CMK (cell line): ENCODE data around the gene ADGRG3.
"Not testable (repeated sequence)": the region's sequence is repeated elsewhere in the genome, so short reads cannot be mapped to it uniquely, and the experiment has no call there.

ENCODE experiments used
- DNase-seq: peaks from one replicate; pipeline ENCODE4 v3.0.0-alpha.2; 2010; ENCODE audit warnings: low read depth

The ADGRG3 gene

DNA sequence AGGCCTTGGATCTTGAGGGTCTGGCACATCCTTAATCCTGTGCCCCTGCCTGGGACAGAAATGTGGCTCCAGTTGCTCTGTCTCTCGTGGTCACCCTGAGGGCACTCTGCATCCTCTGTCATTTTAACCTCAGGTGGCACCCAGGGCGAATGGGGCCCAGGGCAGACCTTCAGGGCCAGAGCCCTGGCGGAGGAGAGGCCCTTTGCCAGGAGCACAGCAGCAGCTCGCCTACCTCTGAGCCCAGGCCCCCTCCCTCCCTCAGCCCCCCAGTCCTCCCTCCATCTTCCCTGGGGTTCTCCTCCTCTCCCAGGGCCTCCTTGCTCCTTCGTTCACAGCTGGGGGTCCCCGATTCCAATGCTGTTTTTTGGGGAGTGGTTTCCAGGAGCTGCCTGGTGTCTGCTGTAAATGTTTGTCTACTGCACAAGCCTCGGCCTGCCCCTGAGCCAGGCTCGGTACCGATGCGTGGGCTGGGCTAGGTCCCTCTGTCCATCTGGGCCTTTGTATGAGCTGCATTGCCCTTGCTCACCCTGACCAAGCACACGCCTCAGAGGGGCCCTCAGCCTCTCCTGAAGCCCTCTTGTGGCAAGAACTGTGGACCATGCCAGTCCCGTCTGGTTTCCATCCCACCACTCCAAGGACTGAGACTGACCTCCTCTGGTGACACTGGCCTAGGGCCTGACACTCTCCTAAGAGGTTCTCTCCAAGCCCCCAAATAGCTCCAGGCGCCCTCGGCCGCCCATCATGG is 4.0 kb upstream of the ADGRG3 start:
- no peak for DNase-seq

DNA sequence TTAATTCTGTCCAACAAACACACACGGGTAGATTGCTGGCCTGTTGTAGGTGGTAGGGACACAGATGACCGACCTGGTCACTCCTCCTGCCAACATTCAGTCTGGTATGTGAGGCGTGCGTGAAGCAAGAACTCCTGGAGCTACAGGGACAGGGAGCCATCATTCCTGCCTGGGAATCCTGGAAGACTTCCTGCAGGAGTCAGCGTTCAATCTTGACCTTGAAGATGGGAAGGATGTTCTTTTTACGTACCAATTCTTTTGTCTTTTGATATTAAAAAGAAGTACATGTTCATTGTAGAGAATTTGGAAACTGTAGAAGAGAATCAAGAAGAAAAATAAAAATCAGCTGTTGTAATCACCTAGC is 3.5 kb upstream of the ADGRG3 start:
- DNase-seq = no peak

DNA sequence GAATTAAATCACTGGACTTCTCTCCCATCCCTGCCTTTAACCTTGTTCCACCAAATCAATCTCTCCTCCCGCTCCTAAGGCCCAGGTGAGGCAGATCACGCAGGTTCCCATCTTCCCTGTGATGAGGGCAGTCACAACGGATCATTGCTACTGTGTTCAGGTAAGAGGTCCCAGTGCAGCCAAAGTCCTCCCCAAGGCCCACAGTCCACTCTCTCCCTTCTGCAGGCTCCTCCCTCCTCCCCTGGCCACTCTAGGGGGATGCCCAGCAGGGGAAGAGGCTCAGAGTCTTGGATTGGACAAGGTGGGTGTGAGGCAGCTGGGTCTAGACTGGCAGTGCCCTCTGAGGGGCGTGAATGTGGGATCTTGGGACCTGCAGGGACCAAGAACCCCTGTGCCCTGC is 2.6 kb upstream of the ADGRG3 start:
- no peak for DNase-seq

DNA sequence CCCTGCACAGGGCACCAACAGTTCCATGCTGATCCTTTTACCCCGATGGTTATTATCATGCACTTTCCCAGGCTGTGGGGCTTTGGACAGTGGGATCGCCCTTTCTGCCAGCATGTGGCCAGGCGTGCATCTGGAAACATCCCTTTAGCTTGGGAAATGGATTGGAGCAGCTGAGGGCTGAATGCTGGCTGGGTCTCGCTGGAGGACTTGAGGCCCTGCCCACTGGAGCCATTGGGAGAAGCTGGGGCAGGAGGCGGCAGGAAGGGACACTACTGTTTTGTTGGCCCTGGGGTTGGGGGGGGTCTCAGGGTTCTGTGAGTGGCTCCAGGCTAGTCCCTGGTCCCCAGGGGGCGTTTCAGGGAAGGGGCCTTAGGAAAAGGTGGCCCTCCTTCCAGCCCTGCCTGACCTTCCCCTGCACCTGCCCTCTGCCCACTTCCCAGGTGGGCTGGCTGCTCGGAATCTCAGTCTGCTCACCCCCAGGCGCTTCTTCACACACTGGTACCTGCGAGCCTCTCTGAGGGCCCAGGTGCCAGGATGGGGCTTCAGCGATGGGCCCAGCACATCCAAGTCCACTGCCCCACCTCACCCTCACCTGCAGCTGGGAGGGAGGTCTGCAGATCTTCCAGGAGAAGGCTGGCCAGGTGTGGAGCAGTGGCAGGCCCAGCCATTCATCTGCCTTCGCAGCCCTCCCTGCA is 1.6 kb upstream of the ADGRG3 start:
- DNase-seq = no peak

DNA sequence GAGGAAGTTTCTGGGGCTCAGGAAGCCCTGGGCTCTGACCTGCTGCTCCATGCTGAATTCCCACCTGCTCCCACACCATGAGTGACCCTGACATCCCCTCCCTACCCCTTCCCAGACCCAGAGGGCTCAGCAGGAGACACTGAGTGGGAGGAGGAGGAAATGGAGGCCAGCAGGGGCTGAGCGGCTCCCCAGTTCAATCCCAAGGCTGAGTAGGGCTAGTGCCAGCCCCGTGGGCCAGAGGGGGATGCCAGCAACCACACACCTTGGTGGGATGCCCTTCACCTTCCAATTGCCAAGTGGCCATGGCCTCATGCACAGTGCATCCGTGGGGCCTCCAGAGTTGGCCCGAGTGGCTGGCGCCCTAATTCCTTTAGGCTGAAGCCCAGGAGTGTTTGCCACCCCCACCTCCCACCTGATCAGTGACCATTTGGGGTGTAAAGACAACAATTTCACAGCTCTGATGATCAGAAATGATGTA is 1.0 kb upstream of the ADGRG3 start:
- DNase-seq = no peak

DNA sequence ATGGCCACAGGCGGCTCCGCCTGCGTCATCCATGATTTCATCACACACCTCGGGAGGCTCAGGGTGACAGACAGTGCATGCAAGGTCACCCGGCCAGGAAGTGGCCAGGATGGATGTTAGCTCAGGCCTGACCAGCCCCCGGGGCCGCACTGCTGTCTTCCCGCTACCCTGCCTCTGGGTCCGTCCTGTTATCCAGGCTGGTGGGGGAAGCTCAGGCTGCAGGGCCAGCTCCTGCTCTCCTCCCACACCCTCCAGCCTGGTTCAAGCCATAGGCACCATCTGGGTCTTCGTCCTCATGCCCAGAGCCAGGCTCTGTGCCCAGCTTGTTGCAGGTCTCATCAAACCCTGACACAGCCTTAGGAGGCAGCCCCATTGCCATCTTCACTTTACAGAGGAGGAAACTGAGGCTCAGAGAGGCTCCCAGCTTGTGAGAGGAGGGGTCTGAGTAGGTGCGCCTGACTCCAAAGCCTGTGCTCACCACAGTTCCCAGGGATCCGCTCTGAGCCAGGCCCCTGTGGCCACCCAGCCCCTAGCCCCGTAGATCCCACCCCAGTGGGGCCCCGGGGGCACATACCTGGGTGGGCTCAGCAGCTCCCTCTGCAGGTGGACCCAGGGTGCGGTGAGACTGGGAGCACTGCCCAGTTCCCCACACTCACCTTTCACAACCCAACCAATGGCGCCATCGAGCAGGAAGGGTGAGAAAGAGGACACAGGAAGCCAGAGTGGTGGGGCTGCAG is 412 bp upstream of the ADGRG3 start:
- peak; percentile 57 for DNase-seq

DNA sequence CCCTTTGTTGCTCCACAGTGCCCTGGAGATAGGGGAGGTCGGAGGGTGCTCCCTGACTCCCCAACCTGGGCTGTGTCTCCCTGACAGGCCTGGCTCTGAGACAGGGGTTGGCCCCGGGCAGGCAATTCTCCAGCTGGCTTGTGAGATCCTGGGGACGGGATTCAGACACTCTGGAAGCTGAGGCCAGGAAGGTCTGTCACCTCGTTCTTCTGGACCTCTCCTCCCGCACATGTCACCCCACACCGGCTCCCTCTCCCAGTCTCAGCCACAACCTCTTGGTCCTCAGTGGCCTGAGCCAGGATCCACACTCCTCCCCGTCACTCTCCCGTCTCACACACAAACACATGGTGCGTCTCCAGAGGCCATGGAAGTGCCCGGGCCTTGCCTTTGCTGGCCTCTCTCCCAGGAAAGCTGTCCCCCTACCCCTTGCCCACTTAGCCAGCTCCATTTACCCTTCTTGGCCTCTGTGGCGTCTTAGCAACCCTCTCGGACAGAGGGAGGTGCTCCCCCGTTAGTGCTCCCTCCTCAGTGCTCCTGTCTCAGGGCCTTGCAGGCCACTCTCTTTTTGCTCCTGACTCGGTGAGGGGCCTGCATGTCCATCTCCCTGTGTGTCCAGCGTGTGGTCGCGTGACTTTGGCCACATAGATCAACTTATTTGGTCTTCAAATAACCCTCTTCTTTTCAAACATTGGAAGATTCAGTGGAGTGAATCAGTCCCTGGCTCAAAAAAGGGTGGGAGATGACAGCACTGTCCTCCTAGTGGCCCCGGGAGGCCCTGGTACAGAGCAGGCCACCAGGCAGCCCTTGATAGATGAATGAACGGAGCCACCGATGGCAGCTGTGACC is 747 bp downstream of the ADGRG3 start:
- DNase-seq = no peak

DNA sequence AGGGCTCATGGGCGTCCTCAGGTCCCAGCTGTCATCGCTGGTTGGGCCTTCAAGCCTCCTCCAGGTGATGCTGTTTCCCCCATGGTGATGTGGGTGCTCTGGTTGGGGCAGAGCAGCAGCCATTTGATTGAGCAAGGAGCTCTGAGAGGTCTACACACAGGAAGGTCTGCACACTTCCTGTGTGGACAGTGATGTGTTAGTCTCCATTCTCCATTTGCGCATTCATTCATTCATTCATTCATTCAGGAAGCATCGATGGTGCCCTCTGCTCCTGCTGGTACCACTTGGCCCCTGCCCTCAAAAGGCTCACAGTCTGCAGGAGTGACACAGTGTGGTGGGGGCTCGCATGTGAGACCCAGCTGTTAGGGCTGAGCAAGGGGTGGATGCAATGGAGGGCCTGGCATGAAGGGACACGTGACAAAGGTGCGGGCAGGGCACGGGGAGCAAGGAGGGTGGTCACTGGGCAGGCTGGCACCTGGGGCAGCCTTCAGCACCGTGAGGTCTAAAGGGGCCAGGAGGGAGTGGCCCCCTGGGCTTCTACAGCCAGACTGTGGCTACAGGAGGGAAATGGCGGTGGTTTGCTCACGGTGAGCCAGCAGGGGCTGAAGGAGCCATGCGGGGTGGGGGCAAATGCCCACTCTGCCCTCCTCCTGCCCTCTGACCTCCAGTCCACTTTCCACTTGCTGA is 1.5 kb downstream of the ADGRG3 start:
- no peak for DNase-seq

DNA sequence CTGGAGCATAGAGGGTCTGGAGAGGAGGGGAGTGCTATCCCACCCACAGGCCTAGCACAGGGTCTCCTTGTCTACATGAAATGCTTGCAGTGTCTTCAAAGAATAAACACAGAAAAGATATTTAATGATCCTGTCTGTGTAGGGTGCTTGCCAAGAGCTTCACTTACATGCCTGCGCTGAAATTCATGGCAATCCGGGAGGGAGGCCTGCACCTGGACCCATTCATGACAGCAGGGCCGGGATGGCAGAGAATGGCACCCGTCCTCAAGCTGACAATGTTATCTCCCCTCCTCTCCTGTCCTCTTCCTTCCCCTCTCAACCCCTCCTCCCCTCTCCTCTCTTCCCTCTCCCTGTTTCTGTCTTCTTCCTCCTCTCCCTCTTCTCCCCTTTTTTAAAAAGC is 2.1 kb downstream of the ADGRG3 start:
- DNase-seq = no peak

DNA sequence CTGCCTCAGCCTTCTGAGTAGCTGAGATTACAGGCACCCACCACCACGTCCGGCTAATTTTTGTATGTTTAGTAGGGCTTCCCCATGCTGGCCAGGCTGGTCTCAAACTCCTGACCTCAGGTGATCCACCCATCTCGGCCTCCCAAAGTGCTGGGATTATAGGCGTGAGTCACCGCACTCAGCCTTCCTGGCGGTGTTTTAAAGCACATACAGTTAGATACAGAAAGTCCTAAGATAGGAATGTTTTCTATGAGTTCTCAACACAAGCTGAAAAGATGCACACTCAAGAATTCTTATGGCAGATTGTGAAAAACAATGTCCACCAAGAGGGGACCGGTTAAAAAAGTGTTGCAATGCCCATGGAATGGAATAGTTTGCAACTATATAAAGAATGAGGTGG is 3.3 kb downstream of the ADGRG3 start:
- not testable (repeated sequence) for DNase-seq

DNA sequence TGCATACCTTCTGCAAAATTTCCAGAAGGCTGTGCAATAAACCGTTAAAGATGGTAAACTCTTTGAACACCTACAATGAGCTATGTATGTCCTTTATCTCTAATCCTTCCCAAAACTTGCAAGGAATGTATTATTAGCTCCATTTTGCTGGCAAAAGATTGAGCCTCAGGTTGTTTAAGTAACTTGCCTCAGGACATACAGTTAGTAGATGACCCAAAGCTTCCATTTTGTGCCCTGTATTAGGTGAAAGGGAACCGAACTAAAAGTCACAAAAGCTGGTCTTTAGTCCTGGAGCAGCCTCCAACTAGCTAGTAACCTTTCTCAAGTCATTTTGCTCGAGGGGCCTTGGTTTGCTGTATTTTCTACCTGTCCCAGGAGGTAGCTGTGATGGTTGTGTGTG is 4.3 kb downstream of the ADGRG3 start:
- DNase-seq = no peak

DNA sequence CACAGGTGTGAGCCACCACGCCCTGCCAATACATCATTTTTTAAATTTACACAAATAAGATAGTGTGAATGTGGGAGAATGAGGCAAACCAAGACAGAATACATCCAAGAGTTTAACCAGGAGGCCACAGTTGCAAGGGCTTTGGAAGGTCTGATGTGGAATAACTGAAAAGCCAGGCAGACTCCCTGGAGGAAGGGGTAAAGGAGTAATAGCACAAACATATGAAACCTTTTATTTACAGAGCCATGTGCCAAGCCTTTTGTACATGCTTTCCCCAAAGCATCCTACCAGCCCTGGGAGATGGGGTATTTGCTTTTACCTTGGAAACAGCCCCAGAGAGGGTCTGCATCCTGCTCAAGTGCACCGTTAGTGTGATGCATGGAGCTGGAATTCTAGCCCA is 4.7 kb downstream of the ADGRG3 start:
- DNase-seq = no peak

DNA sequence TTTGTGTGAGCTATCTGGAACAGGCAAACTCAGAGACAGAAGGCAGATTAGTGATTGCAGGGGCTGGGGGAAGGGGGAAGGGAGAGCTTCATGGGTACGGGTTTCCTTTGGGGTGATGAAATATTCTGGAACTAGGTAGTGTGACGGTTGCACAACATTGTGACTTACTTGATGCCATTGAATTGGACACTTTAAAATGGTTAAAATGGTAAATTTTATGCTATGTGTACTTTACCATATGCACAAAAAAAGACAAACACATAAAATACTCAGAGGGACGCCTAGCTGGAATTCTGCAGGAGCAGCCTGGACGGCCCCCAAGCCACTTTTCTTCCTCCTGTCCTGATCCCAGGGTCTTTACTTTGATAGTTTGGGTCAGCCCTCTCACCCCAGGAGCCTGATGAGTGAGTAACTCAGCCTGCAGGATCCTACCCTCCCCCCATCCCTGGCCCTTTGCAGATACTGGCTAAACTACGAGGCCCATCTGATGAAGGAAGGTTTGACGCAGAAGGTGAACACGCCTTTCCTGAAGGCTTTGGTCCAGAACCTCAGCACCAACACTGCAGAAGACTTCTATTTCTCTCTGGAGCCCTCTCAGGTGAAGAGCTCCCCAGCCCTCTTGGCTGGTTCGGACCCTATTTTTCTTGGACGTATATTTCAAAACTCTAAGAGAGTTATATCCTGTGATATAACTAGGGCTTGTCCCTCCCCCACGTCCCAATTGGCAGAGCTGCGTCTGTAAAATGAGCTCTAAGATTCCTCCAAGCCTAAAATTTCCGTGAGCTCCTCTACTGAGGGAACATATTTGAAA is 7.8 kb downstream of the ADGRG3 start:
- DNase-seq = no peak

DNA sequence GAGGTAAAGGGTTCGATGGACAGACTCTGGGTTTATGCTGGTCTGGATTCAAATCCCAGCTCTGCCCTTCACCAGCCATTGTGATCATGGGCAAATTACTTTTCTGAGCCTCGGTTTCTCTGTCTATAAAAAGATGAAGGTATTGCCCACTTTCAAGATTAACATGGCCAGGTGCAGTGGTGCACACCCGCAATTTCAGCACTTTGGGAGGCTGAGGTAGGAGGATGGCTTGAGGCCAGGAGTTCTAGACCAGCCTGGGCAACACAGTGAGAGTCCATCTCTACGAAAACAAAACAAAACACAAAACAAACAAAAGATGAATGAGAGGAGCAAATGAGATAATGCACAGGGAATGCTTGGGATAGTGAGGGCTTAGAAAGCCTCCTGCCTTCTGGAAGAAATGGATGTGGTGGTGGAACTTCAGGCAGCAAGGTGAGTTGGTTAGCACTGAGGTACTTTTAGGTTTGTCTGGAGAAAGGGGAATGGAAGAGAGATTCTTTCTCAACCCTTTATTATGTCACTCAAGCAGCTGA is 8.5 kb downstream of the ADGRG3 start:
- DNase-seq = no peak

DNA sequence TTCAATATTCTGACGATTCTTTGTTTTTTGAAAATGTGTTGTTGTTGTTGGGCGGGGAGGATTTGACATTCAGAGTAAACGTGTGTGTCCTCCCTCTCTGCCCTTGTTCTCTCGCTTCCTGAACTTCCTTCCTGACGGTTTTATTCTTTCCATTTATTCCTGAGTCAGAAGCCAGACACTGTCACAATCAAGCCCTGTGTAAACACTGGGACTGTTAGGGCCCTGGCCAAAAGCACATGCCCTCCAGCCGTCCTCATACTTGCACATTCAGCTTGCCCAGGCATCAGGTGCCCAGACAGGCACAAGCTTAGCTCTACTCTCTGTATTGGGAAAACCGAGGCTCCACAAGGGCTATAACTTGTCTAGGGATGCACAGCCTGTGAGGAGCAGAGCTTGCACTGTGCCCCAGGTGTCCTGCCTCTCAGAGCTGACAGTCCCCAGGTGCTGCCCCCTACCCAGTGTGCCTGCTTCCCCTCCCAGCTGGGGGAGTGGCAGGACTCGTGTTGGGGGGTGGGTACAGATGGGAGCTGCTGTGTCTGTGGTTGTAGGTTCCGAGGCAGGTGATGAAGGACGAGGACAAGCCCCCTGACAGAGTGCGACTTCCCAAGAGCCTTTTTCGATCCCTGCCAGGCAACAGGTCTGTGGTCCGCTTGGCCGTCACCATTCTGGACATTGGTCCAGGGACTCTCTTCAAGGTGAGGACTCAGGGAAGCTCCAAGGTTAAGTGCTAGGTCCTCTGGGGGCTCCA is 9.7 kb downstream of the ADGRG3 start:
- no peak for DNase-seq

DNA sequence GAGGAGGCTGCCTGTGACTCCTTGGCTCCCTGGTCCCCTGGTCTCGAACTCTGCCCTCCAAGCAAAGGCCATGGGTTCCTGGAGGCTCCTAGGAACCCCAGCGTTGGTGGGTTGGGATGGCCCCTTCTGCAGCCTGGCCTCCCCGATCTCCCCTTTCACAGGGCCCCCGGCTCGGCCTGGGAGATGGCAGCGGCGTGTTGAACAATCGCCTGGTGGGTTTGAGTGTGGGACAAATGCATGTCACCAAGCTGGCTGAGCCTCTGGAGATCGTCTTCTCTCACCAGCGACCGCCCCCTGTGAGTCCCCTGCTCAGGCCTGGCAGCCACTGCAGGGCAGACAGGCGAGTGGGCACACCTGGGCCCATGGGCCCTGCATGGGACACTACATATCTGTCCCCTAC is 10.9 kb downstream of the ADGRG3 start:
- no peak for DNase-seq

DNA sequence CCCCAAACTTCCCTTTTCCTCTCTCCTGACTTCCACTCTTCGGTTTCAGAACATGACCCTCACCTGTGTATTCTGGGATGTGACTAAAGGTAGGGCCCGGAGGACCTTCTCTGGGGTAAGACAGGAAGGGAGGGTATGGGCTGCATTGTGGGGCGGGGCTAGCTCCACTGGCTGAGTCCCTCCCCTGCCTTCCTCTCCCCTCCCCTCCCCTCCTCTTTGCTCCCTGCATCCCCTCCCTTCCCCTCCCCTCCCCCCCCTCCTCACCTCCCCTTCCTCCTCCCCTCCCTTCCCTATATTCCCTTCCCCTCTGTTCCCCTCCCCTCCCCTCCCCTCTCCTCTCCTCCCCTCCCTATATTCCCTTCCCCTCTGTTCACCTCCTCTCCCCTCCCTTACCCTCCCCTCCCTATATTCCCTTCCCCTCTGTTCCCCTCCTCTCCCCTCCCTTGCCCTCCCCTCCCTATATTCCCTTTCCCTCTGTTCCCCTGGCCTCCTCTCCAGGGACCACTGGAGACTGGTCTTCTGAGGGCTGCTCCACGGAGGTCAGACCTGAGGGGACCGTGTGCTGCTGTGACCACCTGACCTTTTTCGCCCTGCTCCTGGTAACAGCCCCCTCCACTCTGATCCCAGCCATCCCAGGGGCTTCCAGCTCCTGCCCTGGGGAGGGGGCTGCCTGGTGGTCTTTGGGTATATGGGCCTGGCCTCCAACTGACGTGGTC is 11.8 kb downstream of the ADGRG3 start:
- DNase-seq = peak; percentile 84

DNA sequence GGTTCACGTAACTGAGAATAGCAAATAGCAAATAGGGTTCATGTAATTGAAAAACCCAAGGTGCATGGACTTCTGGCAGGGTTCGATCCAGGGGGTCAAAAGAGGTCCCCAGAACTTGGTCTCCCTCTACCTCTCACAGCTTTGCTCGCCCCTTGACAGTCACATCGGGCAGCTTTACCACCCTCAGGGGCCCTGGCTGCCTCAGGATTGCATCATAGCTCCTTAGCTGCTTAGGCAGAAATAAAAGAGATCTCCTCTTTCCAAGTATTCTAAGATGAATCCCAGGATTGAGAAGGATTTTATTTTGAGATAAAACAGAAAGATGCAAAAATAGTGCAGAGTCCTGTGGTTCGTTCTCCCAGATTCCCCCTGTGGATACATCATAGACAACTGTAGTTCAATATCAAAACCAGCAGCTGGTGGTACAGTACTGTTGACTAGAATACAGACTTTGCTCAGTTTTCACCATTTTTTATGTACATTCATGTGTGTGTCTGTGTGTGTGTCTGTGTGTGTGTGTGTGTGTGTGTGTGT is 12.8 kb downstream of the ADGRG3 start:
- DNase-seq = no peak
